GM12874 (cell line): ENCODE results near the gene LYPD6B.

ENCODE experiments used
- TF ChIP-seq, protein P1 (sequence below): IDR thresholded peaks from 2 replicates; pipeline ENCODE4 v1.5.1; 2011; ENCODE audit warnings: low read depth, mild to moderate bottlenecking, control low read depth, low read length, moderate library complexity; ENCODE audit not compliant: insufficient read depth

LYPD6B gene

DNA sequence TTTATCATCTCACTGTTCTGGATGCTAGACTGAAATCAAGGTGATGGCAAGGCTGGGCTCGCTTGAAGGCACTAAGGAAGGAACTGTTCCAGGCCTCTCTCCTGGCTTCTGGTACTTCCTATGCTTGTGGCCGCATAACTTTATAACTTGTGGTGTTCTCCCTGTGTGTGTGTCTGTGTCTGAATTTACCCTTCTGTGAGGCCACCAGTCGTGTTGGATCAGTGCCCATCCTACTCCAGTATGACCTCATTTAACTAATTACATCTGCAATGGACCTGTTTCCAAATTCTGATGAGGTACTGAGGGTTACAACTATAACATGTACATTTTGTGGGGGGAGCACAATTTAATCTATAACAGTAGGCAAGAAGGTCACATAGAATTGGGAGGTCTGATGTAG is 41.6 kb downstream of the LYPD6B start:
- TF ChIP-seq, protein P1, sequence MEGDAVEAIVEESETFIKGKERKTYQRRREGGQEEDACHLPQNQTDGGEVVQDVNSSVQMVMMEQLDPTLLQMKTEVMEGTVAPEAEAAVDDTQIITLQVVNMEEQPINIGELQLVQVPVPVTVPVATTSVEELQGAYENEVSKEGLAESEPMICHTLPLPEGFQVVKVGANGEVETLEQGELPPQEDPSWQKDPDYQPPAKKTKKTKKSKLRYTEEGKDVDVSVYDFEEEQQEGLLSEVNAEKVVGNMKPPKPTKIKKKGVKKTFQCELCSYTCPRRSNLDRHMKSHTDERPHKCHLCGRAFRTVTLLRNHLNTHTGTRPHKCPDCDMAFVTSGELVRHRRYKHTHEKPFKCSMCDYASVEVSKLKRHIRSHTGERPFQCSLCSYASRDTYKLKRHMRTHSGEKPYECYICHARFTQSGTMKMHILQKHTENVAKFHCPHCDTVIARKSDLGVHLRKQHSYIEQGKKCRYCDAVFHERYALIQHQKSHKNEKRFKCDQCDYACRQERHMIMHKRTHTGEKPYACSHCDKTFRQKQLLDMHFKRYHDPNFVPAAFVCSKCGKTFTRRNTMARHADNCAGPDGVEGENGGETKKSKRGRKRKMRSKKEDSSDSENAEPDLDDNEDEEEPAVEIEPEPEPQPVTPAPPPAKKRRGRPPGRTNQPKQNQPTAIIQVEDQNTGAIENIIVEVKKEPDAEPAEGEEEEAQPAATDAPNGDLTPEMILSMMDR: no peak

DNA sequence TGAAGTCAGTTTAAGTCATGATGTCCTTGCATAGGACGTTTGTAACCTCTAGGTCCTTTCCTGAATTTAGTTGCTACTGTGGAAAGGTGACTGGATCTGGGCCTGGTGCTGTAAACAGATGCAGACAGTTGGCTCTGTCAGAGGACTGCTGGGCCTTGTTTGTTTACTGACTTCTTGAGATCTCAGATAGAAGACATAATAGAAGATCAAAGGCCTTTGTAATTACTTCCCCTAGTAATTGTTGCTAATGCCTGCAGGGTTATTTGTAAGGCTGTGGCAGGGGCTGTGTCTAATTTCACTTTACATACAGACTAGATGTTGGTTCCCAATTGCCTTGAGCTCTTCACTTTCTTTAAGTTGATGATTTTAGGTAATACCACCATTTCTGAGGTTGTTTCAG is 42.5 kb downstream of the LYPD6B start:
- TF ChIP-seq, protein P1: no peak

DNA sequence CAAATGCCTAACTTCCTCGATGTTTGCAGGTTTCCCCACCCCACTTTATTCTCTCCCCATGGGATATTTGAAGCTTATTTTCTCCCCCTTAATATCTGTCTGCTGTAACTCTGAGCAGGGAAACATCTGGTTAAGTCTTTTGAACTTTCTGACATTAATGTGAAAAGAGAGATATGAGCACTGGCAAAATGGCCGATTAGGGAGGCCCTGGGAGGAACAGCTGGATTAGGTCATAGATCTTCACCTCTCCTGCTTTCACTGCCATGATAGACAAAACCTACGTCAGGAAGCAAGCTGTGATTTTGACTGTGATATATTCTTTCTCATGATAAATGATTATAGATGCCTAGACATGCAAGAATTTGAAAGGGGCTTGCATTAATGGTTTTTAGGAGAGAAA is 43.6 kb downstream of the LYPD6B start:
- TF ChIP-seq, protein P1: no peak

DNA sequence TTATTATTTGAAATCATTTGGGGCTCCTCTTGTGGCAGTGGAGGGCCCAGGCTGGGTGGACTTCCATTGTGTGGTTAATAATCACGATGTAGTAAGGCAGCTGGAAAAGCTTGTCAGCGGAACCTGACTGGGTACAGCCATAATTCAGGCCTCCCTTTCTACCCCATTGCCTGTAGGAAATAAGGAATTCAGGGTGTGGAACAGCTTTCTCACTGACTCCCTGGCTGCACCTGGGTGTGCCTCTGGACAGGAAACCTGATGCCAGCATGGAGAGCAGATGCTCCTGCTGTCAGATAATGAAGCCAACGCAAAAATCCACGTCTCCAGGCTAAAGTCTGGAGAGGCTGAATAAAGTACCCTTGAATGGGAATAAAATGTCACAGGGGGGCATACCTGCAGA is 44.2 kb downstream of the LYPD6B start:
- TF ChIP-seq, protein P1: no peak

DNA sequence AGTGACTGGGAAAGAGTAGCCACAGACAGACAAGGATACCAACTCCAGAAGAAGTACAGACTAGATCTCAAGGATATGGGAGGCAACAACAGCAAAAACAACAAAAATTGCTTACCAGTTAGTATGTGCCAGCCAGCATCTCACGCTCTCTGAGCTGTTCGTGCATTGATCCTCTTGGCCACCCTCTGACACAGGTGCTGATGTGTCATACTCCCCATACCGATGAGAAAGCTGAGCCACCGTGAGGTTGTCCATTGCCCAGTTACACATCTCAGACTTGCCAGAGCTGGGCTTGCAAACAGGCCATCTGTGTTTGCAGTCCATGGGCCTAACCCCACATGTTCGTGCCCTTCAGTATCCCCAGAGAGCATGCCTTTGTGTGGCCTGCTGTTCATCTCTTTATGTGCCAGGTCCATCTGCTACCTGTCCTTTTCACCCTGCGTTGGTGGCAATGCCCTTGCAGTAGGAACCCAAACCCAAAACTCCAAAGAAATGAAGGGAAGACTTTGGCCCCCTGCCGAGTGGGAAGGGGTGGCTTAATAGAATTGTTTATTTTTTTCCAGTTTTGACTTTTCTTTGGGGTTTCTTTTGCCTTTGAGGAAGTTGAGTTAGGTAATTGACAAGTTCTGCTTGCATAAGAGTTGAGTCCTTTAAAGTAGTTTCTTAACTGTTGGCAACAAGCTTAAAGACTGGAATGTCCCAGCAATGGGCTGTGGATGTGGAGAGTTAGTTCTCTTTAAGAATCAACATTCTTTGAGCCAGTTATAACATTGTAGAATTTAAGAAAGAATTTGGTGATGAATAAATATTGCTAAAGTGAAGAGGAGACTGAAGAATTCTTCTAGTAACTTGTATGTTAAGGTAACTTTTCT is 46.7 kb downstream of the LYPD6B start:
- TF ChIP-seq, protein P1: no peak

DNA sequence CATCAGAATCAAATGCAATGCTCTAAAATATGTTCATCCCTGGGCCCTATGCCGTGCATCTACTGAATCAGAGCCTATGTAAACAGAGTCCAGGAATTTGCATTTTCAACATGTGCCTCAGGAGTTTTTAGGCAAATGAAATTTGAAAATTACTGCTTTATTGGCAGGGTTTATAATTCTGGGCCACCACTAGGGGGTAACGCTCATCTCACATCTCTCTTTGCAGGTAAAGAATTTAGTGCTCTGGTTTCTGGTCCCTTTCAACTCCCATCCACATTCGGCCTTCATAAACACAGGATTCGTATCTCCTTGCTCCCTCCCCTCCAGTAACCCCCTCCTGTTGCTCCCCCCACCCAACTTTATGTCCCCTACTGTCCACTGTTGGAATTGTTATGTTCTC is 49.3 kb downstream of the LYPD6B start:
- TF ChIP-seq, protein P1: peak; percentile 45; the same call in 1 of the 2 replicates

DNA sequence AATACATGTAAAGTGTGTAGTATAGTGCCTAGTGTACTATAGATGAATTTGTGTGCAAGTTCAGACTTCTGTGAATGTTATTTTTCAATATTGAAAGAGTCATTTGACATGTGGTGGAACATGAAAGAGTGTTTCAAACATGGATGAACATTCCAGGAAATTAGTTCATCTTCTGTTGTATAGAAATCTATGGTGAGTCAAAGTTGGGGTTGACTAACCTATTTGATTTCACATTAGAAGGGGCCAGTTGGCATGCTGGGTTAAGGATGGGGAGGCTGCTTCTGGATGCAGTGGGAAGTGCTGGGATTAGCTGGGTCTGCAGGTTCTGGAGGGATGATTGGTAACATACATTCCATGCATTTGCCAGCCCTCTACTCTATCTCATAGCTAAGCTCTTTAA is 50.6 kb downstream of the LYPD6B start:
- TF ChIP-seq, protein P1: no peak
